OCI-LY7 (cell line): ENCODE measurements around the gene SLC25A24. TPM values are rescaled to one million over a fixed set of nuclear protein-coding genes. Genes with fewer than 3 reads are reported as not detected.

ENCODE experiments used
- BruUV-seq: library from RNA; stranded (reverse); fragments of 400-500 nt; replicated peaks from 2 replicates; lab custom pipeline; 2021; lab: Mats Ljungman, UMichigan
- CTCF ChIA-PET: fragments of 300-600 bp; sonication (Branson Sonifier 250); formaldehyde crosslinking; loops from one replicate; lab custom pipeline; 2022; ENCODE audit warnings: antibody characterized with exemption; ENCODE audit not compliant: unreplicated experiment; lab: Charles Lee
- POLR2A ChIA-PET: fragments of 300-600 bp; sonication (Branson Sonifier 250); formaldehyde crosslinking; loops from one replicate; lab custom pipeline; 2022; ENCODE audit warnings: antibody characterized with exemption; lab: Charles Lee
- DNase-seq: peaks from one replicate; pipeline ENCODE4 v3.0.0-alpha.2; 2015; ENCODE audit warnings: low spot score
- H2AFZ ChIP-seq: fragments of 200-600 bp; sonication (generic), shearing (Covaris generic); 2 replicates; pipeline ENCODE4 v1.6.1; 2014; ENCODE audit warnings: mild to moderate bottlenecking, antibody characterized with exemption, low read length, moderate library complexity
- H3K27ac ChIP-seq: fragments of 200-600 bp; sonication (generic); 2 replicates; pipeline ENCODE4 v1.5.1; 2014; ENCODE audit warnings: mixed run types, low read depth, mild to moderate bottlenecking, moderate library complexity, low read length, inconsistent platforms; ENCODE audit not compliant: poor library complexity, severe bottlenecking
- H3K36me3 ChIP-seq: fragments of 200-600 bp; sonication (generic); 2 replicates; pipeline ENCODE4 v1.6.1; 2014; ENCODE audit warnings: mild to moderate bottlenecking, antibody characterized with exemption, low read length, moderate library complexity, mixed read lengths; ENCODE audit not compliant: insufficient read depth
- H3K4me1 ChIP-seq: fragments of 200-600 bp; sonication (generic); 2 replicates; pipeline ENCODE4 v1.5.1; 2014; ENCODE audit warnings: mild to moderate bottlenecking, low read length; ENCODE audit not compliant: insufficient read depth, poor library complexity, severe bottlenecking
- H3K4me2 ChIP-seq: fragments of 200-600 bp; sonication (generic); 2 replicates; pipeline ENCODE4 v1.6.1; 2014; ENCODE audit warnings: mild to moderate bottlenecking, low read length
- H3K4me3 ChIP-seq: fragments of 200-600 bp; sonication (generic); 2 replicates; pipeline ENCODE4 v1.5.1; 2014; ENCODE audit warnings: mild to moderate bottlenecking, low read depth, low read length; ENCODE audit not compliant: poor library complexity, severe bottlenecking
- H3K79me2 ChIP-seq: fragments of 200-600 bp; sonication (generic); 2 replicates; pipeline ENCODE4 v1.6.1; 2016; ENCODE audit warnings: low read depth, mild to moderate bottlenecking, low read length, moderate library complexity, mixed read lengths; ENCODE audit not compliant: insufficient read depth
- H3K9me2 ChIP-seq: fragments of 200-600 bp; sonication (generic); 2 replicates; pipeline ENCODE4 v1.6.1; 2016; ENCODE audit warnings: mild to moderate bottlenecking, low read length, mixed read lengths; ENCODE audit not compliant: insufficient read depth
- H3K9me3 ChIP-seq: fragments of 200-600 bp; sonication (generic); 2 replicates; pipeline ENCODE4 v1.6.1; 2014; ENCODE audit warnings: mild to moderate bottlenecking, mixed run types, low read length, mixed read lengths
- H4K20me1 ChIP-seq: fragments of 200-600 bp; sonication (generic); 2 replicates; pipeline ENCODE4 v1.6.1; 2014; ENCODE audit warnings: mild to moderate bottlenecking, antibody characterized with exemption, low read length, moderate library complexity, mixed read lengths; ENCODE audit not compliant: insufficient read depth
- EZH2phosphoT487 ChIP-seq: fragments of 200-600 bp; sonication (generic); IDR thresholded peaks from 2 replicates; pipeline ENCODE4 v1.6.1; 2018; ENCODE audit warnings: low read depth, borderline replicate concordance, mild to moderate bottlenecking, mixed run types, antibody characterized with exemption, low read length, moderate library complexity, mixed read lengths
- intact Hi-C: fragments of 100-400 bp; cut with micrococcal nuclease; formaldehyde crosslinking; loops from one replicate; pipeline ENCODE4 v1.10.0; 2022; ENCODE audit not compliant: unreplicated experiment
- total RNA-seq, 2 experiments: library from RNA; depleted of rRNA in 1 of 2; stranded (reverse); fragments of >200 nt in 1 of 2; shearing (Covaris generic) in 1 of 2; gene quantifications; 2 replicates each; pipeline ENCODE4 v1.2.3, GENCODE V29; 2014 to 2022
- TF ChIP-seq, protein P1 (sequence below): fragments of 200-600 bp; sonication (generic); conservative IDR thresholded peaks from 2 replicates; pipeline ENCODE4 v1.5.1; 2014; ENCODE audit warnings: mild to moderate bottlenecking, antibody characterized with exemption, low read length, moderate library complexity, mixed read lengths

The SLC25A24 gene
- total RNA-seq, 2 experiments from 2014 or later = not detected

DNA sequence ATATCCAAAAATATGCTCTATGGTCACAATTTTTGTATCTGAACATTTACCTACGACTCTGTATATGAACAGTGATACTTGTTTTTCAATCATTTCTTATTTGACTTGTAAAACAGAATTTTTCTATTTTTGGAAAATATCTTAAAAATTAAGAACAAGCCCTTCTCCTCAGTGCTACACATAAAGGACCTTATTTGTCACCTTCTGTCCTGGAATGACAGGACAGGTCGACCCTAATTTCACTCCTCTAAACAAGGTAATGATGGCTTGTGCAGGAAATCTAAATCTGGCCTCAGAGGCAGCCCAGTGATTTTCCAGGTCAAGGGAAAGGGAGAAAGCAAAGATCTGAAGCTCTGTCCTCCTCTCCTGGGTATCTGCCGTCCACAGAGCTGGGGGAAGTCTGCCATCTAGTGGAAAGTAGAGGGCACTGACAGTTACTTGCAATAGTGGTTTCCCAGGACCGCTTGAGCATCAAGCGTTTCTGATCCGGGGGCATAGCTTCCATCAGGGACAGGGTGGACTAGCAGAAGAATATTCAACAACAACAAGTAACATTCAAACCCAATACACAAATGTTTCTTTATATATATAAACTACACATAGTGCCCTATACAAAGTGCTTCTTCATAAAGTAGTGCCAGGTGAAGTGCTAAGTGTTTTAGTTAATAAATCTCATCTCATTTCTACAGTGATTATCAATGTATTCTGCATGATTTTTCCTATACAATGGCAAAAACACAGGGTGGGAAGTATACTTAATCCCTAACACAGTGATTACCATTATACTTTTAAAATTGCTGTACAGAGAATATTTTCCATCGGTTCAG is 74.6 kb downstream of the SLC25A24 start:
- Histone ChIP-seq H3K4me2 (0 out of 2 replicates have a peak overlapping the region, but pooled peaks have one; percentile 5), H3K79me2 (no peaks in the 10 kb centered on the region), H3K4me3 (no peak overlapping the region), H3K9me2 (no peaks in the 10 kb centered on the region), H3K9me3 (no peaks in the 10 kb centered on the region), H2AFZ (peak overlapping the region; percentile 28; the same call in 1 of the 2 replicates), H3K27ac (no peak overlapping the region), H3K4me1 (peaks cover 6% of the 10 kb centered on the region), H4K20me1 (no peaks in the 10 kb centered on the region), H3K36me3 (no peaks in the 10 kb centered on the region)
- intact Hi-C loops = loop anchor here (1.0 to 5.0 kb wide), 3 partner anchors 160 to 343 kb away; partner anchors contain the start of gene VAV3
- CTCF ChIA-PET = interaction anchor here (1.5 to 4.1 kb wide), 2 partner anchors 160 to 343 kb away, joined by 3 to 17 read pairs; partner anchors contain the start of gene VAV3
- peak; percentile 77 for DNase-seq
- TF ChIP-seq EZH2phosphoT487 = no peak
- TF ChIP-seq, protein P1, sequence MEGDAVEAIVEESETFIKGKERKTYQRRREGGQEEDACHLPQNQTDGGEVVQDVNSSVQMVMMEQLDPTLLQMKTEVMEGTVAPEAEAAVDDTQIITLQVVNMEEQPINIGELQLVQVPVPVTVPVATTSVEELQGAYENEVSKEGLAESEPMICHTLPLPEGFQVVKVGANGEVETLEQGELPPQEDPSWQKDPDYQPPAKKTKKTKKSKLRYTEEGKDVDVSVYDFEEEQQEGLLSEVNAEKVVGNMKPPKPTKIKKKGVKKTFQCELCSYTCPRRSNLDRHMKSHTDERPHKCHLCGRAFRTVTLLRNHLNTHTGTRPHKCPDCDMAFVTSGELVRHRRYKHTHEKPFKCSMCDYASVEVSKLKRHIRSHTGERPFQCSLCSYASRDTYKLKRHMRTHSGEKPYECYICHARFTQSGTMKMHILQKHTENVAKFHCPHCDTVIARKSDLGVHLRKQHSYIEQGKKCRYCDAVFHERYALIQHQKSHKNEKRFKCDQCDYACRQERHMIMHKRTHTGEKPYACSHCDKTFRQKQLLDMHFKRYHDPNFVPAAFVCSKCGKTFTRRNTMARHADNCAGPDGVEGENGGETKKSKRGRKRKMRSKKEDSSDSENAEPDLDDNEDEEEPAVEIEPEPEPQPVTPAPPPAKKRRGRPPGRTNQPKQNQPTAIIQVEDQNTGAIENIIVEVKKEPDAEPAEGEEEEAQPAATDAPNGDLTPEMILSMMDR = peak; percentile 91
- POLR2A ChIA-PET = interaction anchor here (0.7 to 1.2 kb wide), 3 partner anchors 340 to 479 kb away, joined by 3 to 6 read pairs (median 4); no protein-coding TSS in a partner anchor
- BruUV-seq = no TSS peak

DNA sequence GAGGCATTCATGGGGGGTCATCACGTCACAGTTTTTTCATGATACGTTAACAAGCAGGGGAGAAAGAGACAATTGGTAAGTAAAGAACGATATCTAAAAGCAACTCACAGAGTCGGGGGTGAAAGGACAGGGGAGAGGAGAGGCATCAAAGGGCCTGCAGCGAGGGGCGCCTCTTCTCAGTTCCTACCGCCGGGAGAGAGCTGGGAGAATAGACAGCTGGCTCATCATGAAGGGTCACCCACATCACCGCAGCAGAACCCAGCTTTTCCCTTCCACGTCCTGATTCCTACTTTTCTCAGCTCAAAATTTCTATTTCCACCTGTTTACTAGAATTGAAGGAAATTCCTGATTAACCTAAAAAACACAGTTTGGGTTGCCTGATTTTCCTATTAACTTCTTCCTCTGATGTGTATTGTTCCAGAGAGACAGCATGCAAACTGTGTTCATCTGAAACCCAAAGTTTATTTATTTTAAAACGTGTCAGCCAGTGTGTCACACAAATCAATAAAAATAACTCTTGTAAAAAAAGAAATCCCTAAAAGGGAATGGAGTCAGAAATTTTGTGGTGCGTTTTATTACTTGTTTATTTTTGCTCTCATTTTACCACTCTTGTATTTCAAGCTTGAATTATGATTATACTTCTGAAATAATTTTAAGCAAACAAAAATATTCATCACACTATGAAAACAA is 75.4 kb downstream of the SLC25A24 start:
- no peak overlapping the region for H3K4me2 ChIP-seq
- H4K20me1 ChIP-seq = no peaks in the 10 kb centered on the region
- H2AFZ ChIP-seq = no peak overlapping the region; the same call in 1 of the 2 replicates
- CTCF ChIA-PET = interaction anchor here (1.5 to 4.1 kb wide), 2 partner anchors 159 to 343 kb away, joined by 3 to 17 read pairs; partner anchors contain the start of gene VAV3
- no peak overlapping the region for H3K27ac ChIP-seq
- intact Hi-C loops = loop anchor here (1.0 to 5.0 kb wide), 3 partner anchors 159 to 342 kb away; partner anchors contain the start of gene VAV3
- H3K9me2 ChIP-seq = no peaks in the 10 kb centered on the region
- peaks cover 6% of the 10 kb centered on the region for H3K4me1 ChIP-seq
- no peaks in the 10 kb centered on the region for H3K9me3 ChIP-seq
- DNase-seq = no peak
- H3K36me3 ChIP-seq = no peaks in the 10 kb centered on the region
- TF ChIP-seq, protein P1 = no peak
- TF ChIP-seq EZH2phosphoT487 = no peak
- BruUV-seq = no TSS peak
- no peak overlapping the region for H3K4me3 ChIP-seq
- POLR2A ChIA-PET = interaction anchor here (0.5 to 2.2 kb wide), 9 partner anchors 26 to 480 kb away, joined by 3 to 7 read pairs (median 3); no protein-coding TSS in a partner anchor
- no peaks in the 10 kb centered on the region for H3K79me2 ChIP-seq
